OCI-LY1 (cell line): ENCODE measurements around the gene CCDC194.

Experiments used
- H2AFZ ChIP-seq: fragments of 200-600 bp; sonication (generic), shearing (Covaris generic); 2 replicates; pipeline ENCODE4 v1.6.0; 2014; ENCODE audit warnings: antibody characterized with exemption, mild to moderate bottlenecking, low read length
- H3F3A ChIP-seq: fragments of 200-600 bp; sonication (generic), shearing (Covaris generic); 2 replicates; pipeline ENCODE4 v1.6.0; 2014; ENCODE audit warnings: mild to moderate bottlenecking, antibody characterized with exemption, low read length, moderate library complexity; ENCODE audit not compliant: insufficient read depth
- H3K27ac ChIP-seq: fragments of 200-600 bp; sonication (generic); 2 replicates; pipeline ENCODE4 v1.5.1; 2014; ENCODE audit warnings: low read length, mixed run types, mild to moderate bottlenecking, low read depth; ENCODE audit not compliant: poor library complexity, severe bottlenecking
- H3K27me3 ChIP-seq: fragments of 200-600 bp; sonication (generic); 2 replicates; pipeline ENCODE4 v1.6.0; 2014; ENCODE audit warnings: antibody characterized with exemption, mild to moderate bottlenecking, low read length, moderate library complexity; ENCODE audit not compliant: insufficient read depth
- H3K36me3 ChIP-seq: fragments of 200-600 bp; sonication (generic); 2 replicates; pipeline ENCODE4 v1.6.1; 2014; ENCODE audit warnings: mild to moderate bottlenecking, antibody characterized with exemption, low read length, moderate library complexity, mixed read lengths; ENCODE audit not compliant: insufficient read depth
- H3K4me1 ChIP-seq: fragments of 200-600 bp; sonication (generic); 2 replicates; pipeline ENCODE4 v1.5.1; 2014; ENCODE audit warnings: mild to moderate bottlenecking, low read length, moderate library complexity; ENCODE audit not compliant: insufficient read depth, severe bottlenecking
- H3K4me2 ChIP-seq: fragments of 200-600 bp; sonication (generic), shearing (Covaris generic); 2 replicates; pipeline ENCODE4 v1.6.1; 2014; ENCODE audit warnings: low read length
- H3K4me3 ChIP-seq: fragments of 200-600 bp; sonication (generic); 2 replicates; pipeline ENCODE4 v1.5.1; 2014; ENCODE audit warnings: low read length, low read depth, mild to moderate bottlenecking, mixed read lengths; ENCODE audit not compliant: poor library complexity, severe bottlenecking
- H3K79me2 ChIP-seq: fragments of 200-600 bp; shearing (Covaris generic); 2 replicates; pipeline ENCODE4 v1.6.1; 2016; ENCODE audit warnings: mixed run types, low read length, mixed read lengths; ENCODE audit not compliant: insufficient read depth
- H3K9ac ChIP-seq: fragments of 200-600 bp; sonication (generic), shearing (Covaris generic); 2 replicates; pipeline ENCODE4 v1.6.1; 2014; ENCODE audit warnings: mild to moderate bottlenecking, low read length, mixed read lengths
- H3K9me2 ChIP-seq: fragments of 200-600 bp; sonication (generic), shearing (Covaris generic); 2 replicates; pipeline ENCODE4 v1.6.1; 2014; ENCODE audit warnings: low read depth, mild to moderate bottlenecking, low read length, mixed read lengths
- H3K9me3 ChIP-seq: fragments of 200-600 bp; shearing (Covaris generic); 2 replicates; pipeline ENCODE4 v1.6.1; 2014; ENCODE audit warnings: low read length, mixed read lengths
- H4K20me1 ChIP-seq: fragments of 200-600 bp; sonication (generic), shearing (Covaris generic); 2 replicates; pipeline ENCODE4 v1.6.0; 2016; ENCODE audit warnings: mild to moderate bottlenecking, low read length; ENCODE audit not compliant: insufficient read depth
- CTCF ChIP-seq: fragments of 200-600 bp; sonication (generic), shearing (Covaris generic); IDR thresholded peaks from 2 replicates; pipeline ENCODE4 v1.5.1; 2017; ENCODE audit warnings: mild to moderate bottlenecking, antibody characterized with exemption, low read length, moderate library complexity, mixed read lengths
- EZH2 ChIP-seq: fragments of 200-600 bp; sonication (generic), shearing (Covaris generic); IDR thresholded peaks from 2 replicates; pipeline ENCODE4 v1.8.0; 2017; ENCODE audit warnings: borderline replicate concordance, mixed run types, mild to moderate bottlenecking, antibody characterized with exemption, low read length, moderate library complexity, mixed read lengths

The CCDC194 gene

GRCh38 chr19:17419154-17419620 lies 25.2 kb upstream of the CCDC194 start:
- Histone ChIP-seq H3F3A (no peaks in the 10 kb centered on the region), H4K20me1 (no peaks in the 10 kb centered on the region), H3K4me3 (peak overlapping the region; percentile 86), H3K79me2 (no peaks in the 10 kb centered on the region), H3K4me1 (peaks cover 19% of the 10 kb centered on the region), H3K27ac (peak overlapping the region; percentile 14), H3K36me3 (peaks cover 6% of the 10 kb centered on the region; the same call in 1 of the 2 replicates), H3K27me3 (no peaks in the 10 kb centered on the region), H3K9ac (peak overlapping the region; percentile 81), H3K4me2 (peak overlapping the region; percentile 71), H2AFZ (no peak overlapping the region), H3K9me2 (no peaks in the 10 kb centered on the region), H3K9me3 (no peaks in the 10 kb centered on the region)
- no peak for TF ChIP-seq CTCF
- no peak for TF ChIP-seq EZH2

DNA sequence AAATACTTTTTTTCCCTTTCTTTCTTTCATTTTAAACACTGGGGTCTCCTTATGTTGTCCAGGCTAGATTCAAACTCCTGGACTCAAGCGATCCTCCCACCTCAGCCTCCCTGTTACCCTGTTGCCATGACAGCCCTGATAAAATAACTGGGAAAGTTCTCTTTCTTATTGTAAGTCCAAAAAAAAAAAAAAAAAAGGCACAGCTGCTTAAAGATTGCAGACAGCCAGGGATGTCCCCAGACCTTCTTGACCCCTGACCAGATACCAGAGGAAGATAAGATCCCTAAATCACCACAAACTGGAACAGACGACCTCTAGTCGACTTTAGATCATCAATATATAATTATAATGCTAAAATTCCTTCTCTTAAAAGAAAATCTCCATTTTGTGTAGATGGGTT lies 24.7 kb upstream of the CCDC194 start:
- Histone ChIP-seq H3K9me3 (no peaks in the 10 kb centered on the region), H3F3A (no peaks in the 10 kb centered on the region), H3K27ac (no peak overlapping the region), H3K36me3 (peaks cover 8% of the 10 kb centered on the region; the same call in 1 of the 2 replicates), H3K4me3 (peak overlapping the region; percentile 86), H3K27me3 (no peaks in the 10 kb centered on the region), H2AFZ (no peak overlapping the region), H3K9me2 (no peaks in the 10 kb centered on the region), H3K9ac (peak overlapping the region; percentile 81), H3K79me2 (no peaks in the 10 kb centered on the region), H4K20me1 (no peaks in the 10 kb centered on the region), H3K4me2 (peak overlapping the region; percentile 71), H3K4me1 (peaks cover 19% of the 10 kb centered on the region)
- TF ChIP-seq EZH2 (no peak), CTCF (no peak)

- H3K36me3 ChIP-seq, result peaks cover 19% of the 10 kb centered on the region; the same call in 1 of the 2 replicates
- no peak overlapping the region for H3K4me3 ChIP-seq
- H2AFZ ChIP-seq, result no peak overlapping the region
- H3K9me3 ChIP-seq, result no peaks in the 10 kb centered on the region
- peaks cover 26% of the 10 kb centered on the region for H3K4me1 ChIP-seq
- no peaks in the 10 kb centered on the region for H3K27me3 ChIP-seq
- no peak overlapping the region for H3K27ac ChIP-seq
- H3K4me2 ChIP-seq, result no peak overlapping the region
- TF ChIP-seq CTCF (no peak), EZH2 (no peak)
- no peaks in the 10 kb centered on the region for H3K9me2 ChIP-seq
- no peak overlapping the region for H3K9ac ChIP-seq
- no peaks in the 10 kb centered on the region for H4K20me1 ChIP-seq
- no peaks in the 10 kb centered on the region for H3K79me2 ChIP-seq
- no peaks in the 10 kb centered on the region for H3F3A ChIP-seq
Measured at GRCh38 chr19:17415121-17415520, 21.1 kb upstream of the CCDC194 start.
